Activated gamma-delta T cell treated with Interleukin-2 at 50 U/mL for 16 hours (primary cell): ENCODE data around the gene TAAR5.
"Not testable (repeated sequence)": the region's sequence is repeated elsewhere in the genome, so short reads cannot be mapped to it uniquely, and the experiment has no call there.

Experiments
- DNase-seq: peaks from one replicate; pipeline ENCODE4 v3.0.0-alpha.2; 2020

TAAR5 gene, protein sequence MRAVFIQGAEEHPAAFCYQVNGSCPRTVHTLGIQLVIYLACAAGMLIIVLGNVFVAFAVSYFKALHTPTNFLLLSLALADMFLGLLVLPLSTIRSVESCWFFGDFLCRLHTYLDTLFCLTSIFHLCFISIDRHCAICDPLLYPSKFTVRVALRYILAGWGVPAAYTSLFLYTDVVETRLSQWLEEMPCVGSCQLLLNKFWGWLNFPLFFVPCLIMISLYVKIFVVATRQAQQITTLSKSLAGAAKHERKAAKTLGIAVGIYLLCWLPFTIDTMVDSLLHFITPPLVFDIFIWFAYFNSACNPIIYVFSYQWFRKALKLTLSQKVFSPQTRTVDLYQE

DNA sequence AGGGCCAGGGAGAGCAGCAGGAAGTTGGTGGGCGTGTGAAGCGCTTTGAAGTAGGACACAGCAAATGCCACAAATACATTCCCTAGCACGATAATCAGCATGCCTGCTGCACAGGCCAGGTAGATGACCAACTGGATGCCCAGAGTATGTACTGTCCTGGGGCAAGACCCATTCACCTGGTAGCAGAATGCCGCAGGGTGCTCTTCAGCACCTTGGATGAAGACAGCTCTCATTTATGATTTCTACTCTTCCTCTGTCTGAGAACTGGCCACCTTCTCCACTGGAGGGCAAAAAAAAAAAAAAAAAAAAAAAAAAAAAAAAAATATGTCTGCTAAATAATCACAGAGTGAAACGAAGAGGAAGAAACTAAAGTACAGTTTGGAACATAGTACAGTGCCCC is at the start of gene TAAR5:
TAAR5 (minus strand) TSS at position 288 of the 400 bp plus-strand sequence; CDS start at position 233, 55 bp downstream.
- no peak for DNase-seq

DNA sequence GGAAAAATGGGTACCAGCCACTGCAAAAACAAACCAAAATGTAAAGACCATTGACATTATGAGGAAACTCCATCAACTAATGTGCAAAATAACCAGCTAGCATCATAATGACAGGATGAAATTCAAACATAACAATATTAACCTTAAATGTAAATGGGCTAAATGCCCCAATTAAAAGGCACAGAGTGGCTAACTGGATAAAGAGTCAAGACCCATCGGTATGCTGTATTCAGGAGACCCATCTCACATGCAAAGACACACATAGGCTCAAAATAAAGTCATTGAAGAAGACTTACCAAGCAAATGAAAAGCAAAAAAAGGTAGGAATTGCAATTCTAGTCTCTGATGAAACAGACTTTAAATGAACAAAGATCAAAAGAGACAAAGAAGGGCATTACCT is 47.6 kb upstream of the TAAR5 start:
- not testable (repeated sequence) for DNase-seq

DNA sequence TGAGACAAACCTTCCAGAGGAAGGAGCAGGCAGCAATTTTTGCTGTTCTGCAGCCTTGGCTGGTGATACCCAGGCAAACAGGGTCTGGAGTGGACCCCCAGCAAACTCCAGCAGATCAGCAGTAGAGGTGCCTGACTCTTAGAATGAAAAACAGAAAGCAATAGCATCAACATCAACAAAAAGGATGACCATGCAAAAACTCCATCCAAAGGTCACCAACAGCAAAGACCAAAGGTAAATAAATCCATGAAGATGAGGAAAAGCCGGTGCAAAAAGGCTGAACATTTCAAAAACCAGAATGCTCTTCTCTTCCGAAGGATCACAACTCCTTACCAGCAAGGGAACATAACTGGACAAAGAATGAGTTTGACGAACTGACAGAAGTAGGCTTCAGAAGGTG is 46.4 kb upstream of the TAAR5 start:
- DNase-seq = not testable (repeated sequence)

DNA sequence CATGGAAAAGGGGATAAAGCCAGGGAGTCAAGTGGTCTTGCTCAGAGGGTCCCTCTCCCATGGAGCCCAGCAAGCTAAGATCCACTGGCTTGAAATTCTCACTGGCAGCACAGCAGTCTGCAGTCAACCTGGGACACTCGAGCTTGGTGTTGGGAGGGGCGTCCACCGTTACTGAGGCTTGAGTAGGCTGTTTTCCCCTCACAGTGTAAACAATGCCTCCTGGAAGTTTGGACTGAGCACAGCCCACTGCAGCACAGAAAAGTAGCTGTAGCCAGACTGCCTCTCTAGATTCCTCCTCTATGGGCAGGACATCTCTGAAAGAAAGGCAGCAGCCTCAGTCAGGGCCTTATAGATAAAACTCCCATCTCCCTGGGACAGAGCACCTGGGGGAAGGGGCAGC is 45.7 kb upstream of the TAAR5 start:
- not testable (repeated sequence) for DNase-seq

DNA sequence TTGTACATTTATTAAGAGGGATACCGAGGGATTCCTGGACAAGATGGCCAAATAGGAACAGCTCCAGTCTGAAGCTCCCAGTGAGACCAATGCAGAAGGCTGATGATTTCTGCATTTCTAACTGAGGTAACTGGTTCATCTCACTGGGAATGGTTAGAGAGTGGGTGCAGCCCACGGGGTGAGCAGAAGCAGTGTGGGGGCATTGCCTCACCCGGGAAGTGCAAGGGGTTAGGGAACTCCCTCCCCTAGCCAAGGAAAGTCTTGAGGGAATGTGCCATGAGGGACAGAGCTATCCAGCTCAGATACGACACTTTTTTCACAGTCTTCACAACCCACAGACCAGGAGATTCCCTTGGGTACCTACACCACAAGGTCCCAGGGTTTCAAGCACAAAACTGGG is 45.3 kb upstream of the TAAR5 start:
- DNase-seq = no peak

DNA sequence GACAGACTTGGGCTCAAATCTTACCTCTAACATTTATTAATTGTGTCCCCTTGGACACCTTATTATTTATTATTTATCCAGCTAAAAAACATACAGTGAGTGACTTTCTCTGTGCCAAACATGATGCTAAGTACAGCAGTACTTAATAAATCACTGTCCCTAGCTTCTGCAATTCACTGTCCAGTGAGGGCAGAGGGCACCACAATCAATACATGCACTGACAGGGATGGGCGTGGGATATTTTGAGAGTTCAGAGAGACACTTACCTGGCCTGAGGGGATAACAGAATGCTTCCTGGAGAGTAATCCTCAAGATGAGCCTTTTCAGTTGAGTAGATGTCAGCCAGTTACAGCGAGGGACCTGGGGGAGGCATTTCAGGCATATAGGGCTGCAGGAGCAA is 43.8 kb upstream of the TAAR5 start:
- no peak for DNase-seq

DNA sequence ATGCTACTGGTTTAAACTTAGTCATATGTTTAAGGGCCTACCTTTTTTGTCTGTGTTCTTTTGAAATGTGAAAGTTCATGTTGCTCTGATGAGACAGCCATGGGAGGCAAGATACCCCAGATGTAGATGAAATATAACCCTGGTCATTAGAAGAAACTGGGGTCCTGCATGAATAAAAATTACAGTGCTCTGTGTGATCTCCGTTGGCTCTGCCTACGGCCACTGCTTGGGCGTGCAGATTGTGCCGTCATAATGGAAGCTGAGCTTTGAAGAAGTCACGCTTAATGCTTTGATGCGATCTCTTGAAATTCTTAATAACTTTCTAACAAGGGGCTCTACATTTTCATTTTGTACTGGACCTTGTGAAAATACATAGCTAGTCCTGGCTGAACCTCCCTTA is 34.6 kb upstream of the TAAR5 start, which contains the start of gene TAAR2:
TAAR2 (minus strand) TSS at position 101 of the 400 bp plus-strand sequence; CDS start at position 101, 0 bp downstream.
- DNase-seq = no peak

DNA sequence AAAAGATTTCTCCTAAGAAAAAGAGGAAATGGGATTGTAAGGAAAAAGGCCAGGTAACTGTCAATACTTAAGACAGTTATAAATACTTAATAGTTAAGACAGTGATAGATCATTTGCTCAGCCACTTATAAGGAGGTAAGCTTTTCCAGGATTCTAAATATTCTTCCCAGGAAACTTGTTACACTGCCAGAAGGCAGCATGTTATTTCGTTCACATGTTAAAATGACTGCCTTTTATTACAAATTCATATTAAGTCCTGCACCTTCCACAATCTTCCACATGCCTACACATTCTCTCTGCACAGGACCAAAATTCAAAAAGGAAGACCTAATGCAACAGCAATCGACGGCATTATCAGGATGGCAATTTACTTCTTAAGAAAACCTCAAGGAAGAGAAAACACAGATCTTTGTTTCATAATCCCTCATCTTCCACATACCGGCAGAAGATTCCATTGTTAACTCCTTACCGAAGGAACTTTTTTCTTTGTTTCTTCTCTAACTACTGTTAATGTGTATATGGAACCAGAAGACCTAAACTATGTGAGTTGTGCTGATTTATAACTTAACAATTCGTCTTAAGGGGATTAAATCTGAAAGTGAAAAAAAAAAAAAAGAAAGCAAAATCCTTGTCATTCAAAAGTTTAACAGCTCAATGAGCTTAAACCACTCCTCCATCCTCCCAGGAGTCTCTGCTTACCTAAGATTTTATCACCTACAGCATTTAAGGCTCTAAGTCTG is 33.7 kb upstream of the TAAR5 start:
- DNase-seq = no peak

DNA sequence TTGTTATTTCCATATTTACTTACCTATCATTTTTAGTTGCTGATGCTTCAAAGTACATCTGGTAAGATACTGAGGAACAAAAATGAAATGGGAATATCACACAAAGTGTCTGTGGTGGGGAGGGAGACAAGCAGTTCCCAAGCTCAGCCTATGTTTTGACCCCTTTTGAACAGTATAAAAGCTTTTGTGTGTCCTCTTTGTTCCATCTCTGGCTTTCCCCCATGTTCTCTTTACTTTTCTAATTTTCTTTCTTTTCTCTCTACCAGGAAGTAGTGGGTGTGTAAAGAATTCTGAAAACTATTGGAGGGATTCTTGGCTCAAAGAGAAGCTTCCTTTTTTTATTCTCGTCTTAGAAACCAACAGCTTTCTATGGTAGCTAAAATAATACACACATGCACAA is 27.1 kb upstream of the TAAR5 start:
- DNase-seq = no peak

DNA sequence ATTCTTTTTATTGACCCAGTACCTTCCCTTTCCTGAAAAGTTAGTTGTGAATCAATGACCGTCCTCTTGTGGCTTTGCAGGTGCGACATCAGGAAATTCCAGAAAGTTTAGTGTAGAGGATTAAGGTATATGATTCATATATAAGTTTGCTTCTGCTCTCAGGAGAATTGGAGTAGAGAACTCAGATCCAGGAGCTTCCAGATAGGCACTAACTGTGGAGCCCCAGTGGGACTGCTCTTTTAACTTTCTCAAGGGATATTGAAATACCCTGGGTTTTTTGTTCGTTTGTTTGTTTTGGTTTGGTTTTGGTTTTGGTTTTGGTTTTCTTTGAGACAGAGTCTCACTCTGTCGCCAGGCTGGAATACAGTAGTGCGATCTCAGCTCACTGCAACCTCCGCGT is 25.0 kb upstream of the TAAR5 start:
- DNase-seq = no peak

DNA sequence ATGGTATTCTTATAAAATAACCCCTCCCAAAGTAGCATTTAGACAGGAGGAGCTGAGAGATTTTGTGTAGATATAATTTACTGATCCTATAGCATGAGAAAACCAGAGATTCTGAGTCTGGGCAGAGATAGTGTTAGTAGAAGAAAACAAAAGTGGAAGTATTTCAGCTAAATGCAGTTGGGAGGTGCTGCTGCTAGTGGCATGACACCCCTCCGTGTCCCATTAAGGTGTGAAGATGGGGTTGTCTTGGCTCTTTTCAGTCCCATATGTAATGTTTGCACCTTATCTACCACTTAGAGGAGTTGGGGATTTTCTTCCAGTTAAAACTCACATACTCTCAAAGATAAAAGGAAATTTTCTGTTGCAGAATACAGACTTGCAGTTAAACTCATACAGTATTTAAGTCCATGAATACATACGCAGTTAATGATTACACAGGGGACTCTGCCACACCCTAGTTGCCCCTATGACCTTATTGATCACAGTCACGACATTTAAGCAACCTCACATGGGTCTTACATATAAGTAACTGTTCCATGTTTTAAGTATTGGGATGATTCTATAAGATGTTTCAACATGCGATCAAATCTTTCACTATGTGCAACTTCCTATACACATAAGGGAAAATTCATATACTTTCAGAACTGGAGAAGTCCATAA is 23.0 kb upstream of the TAAR5 start:
- no peak for DNase-seq

DNA sequence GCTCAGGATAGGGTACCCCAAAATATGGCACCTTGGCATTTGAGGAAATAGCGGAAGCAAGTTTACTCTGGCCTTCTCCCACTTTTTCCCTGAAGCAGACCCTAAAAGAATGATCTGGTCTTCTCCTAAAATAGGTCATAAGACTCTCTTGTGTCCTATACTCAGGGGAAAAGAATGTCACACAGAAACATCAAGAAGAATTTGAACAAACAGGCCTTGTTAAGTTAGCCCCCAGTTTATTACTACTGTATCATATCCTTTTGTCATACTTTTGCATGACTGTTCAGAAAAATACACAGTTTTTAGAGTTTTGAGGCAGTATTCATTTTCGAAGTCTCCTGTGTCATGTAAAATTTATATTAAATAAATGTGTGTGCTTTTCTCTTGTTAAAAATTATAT is 22.1 kb upstream of the TAAR5 start:
- DNase-seq = no peak

DNA sequence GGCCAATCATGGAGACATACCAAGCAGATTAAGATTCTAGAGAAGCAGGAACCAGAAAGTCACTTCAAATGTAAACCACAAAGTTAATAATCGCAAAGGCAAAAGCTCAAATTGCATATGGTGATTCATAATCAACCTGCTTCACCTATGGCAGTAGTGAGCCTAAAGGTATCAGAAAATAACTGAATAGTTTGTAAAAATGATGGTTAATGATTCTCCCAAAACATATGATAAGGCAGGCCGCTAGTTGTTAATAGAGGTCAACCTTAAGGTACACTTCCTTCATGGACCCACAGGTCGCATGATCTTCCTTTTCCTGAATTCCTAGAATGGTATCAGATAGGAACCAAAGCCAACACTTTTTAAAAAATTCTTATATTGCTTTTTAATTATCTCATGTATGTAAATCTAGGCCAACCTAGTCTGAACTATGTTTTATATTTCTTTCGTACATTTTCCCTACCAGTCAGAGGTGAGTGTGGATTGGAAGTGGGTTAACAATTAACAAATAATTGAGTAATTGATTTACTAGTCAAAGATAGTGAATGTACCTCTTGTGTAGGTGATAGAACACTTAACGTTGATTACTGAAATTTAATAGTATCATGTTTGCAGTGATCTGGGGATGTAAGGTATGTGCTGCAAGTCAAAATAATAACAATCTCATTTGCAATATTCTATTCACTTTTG is 18.1 kb upstream of the TAAR5 start:
- no peak for DNase-seq

DNA sequence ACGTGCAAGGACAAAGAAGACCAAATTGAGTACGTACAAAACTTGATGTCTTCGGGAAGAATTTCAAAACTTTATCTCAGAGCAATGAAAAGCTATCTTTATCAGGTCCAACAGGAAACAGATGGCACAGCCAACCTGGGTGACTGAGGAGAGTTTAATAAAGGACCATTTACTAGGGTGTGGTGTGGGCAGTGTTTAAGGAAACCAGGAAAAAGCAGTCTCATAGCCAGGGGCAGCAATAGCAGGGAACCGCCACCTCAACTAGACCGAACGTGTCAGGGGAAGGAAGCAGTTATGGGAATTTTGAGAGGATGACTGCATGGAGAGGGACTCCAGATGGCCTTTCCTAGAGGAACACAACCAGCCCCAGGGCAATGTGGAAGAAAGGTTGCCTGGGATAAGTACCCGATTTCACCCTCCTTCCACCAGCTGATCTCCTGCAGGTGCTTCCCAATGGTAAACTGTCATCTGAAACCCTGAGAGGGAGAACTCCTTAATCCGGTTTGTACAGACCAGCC is 15.2 kb upstream of the TAAR5 start:
- DNase-seq = no peak

DNA sequence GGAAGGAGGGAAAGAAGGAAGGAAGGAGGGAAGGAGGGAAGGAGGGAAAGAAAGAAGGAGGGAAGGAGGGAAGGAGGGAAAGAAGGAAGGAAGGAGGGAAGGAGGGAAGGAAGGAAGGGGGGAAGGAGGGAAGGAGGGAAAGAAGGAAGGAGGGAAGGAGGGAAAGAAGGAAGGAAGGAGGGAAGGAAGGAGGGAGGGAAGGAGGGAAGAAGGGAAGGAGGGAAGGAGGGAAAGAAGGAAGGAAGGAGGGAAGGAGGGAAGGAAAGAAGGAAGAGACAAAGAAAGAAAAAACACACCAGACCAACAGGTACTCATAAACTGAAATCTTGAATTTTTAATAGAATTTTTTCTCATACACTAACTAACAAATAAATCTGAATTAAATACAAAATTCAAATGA is 11.4 kb upstream of the TAAR5 start:
- DNase-seq = not testable (repeated sequence)

DNA sequence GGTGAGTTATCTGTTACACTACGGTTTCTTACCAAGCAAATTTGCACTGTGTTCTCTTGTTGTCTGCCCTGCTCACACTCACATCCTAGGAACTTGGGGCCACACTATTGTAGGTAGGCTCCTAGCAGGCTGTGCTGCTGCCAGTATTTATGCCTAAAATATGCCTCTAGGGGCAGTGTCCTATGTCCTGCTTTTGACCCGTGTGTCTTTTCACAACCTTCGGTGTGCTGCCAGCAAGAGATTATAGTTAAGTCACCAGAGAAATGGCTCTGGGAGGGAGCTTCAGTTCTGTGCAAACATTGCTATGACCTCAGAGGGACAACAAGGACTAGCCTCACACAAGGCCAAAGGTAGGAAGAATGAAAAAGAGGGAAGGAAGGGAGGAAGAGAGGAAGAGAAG is 8.9 kb upstream of the TAAR5 start:
- no peak for DNase-seq

DNA sequence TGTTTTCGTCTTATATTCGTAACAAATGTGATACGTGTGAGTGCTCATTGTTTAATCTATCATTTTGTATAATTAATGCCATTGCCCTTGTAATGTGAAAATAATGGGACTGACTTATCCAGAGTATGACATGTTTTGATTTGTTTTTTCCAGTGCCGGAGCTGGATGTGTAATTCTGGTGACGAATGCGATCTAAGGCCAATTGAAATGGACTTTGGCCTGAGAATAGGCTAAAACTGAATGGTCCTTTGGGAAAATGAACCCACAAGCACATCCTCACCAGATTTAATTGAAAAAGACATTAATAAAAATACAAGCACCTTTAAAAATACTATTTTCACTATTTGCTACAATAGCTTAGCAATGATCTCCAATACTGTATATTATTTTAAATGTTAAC is 6.7 kb upstream of the TAAR5 start:
- no peak for DNase-seq

DNA sequence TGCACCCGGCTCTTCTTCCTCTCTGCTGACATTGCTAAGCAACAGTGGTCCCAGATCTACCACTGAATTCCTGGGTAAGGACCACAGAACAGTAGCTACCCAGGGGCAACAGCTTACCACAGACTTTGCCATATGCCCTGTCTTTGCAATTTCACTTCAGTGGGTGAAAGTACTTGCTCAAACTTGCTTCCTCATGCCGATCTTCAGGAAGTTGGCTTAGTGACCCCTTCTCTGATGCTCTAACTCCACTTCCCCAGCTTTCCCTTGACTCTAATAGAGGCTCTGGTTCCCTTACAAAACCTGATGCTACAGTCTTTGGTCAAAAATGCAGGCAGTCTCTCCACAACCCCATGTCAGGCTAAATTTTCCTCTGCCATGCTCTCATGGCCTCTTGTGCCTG is 3.3 kb upstream of the TAAR5 start:
- DNase-seq = no peak

DNA sequence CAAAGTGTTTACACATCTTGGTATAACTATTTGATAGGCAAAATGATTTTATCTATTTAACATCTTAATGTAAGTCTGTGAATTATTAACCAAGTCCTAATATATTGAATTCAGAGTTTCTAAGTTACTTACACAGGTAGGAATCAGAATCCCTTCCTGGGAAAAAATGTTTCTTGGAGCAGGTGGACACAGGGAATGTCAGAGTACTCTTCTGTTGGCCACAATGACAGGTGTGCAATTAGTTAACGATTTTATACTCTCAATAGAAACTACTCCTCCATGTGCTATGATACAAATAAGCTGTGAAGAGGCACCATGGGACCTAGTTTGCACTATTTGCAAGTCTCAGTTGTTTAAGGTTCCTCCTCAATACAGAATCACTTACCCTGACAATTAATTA is 821 bp upstream of the TAAR5 start:
- no peak for DNase-seq

DNA sequence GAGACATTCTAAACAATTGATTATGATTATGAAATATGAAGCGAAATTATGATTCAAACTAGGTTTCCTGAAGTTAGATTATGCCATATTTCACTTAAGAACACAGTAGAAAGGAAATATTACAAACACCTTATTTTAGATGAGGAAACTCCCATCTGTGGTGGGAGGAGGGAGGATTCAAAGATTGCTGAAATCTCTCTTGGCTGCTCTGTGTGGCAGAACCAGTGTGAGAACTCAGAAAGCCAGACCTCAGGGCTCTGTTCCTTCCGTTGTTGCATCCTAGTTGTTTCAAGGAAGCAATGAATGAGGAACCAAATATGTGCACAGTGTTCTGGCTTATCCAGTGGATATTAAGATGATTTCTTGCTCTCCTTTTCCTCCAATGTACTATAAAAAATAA is 2.1 kb downstream of the TAAR5 start:
- no peak for DNase-seq

DNA sequence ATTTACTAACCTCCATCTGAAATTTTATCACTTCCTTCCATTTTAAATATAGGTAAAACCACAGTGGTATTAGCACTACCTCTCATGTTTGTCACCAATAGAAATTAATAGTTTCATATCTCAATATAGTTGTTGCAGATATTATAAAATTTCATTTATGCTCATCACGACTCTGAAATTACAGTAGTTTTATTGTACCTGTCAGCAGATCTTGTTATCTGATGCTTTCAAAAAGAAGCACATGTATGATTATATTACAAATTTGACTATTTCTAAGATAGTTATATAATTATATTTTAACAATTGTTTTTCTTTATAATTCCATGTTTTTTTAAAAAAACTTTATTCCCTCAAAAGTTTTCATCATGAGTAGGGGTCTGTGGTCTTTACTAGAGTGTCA is 4.8 kb downstream of the TAAR5 start:
- no peak for DNase-seq

DNA sequence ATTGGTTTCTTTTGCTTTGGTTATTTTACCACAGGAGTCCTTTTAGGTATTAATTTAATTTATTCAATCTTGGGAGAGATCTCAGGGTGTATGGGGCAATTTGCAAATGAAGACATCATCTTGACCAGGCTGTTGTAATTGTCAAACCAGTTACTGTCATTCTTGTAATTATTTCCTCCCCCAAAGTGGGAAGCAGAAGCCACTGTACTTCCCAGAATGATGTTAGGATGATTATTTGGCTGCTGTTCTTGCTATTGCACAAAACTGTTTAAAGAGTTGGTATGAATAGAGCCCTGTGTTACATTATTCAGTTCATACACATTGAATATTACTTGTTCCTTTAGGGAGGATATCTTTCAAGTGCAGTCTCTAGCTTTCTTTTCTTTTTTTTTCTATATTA is 17.8 kb downstream of the TAAR5 start:
- DNase-seq = no peak

DNA sequence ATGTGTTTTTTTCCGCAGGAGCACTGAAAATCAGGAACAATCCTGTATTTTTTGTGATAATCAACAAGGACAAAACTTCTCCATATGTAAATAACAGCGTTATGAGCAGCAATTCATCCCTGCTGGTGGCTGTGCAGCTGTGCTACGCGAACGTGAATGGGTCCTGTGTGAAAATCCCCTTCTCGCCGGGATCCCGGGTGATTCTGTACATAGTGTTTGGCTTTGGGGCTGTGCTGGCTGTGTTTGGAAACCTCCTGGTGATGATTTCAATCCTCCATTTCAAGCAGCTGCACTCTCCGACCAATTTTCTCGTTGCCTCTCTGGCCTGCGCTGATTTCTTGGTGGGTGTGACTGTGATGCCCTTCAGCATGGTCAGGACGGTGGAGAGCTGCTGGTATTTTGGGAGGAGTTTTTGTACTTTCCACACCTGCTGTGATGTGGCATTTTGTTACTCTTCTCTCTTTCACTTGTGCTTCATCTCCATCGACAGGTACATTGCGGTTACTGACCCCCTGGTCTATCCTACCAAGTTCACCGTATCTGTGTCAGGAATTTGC is 19.2 kb downstream of the TAAR5 start, which contains the start of gene TAAR6:
TAAR6 (plus strand) TSS at position 102 of the 557 bp plus-strand sequence; CDS start at position 102, 0 bp downstream.
- no peak for DNase-seq
